Fibroblast of skin of right biceps (primary cell): ENCODE data around the gene CDH15.
"Not testable (repeated sequence)": the region's sequence is repeated elsewhere in the genome, so short reads cannot be mapped to it uniquely, and the experiment has no call there.

Experiments used
- DNase-seq: peaks from one replicate; pipeline ENCODE4 v3.0.0-alpha.2; 2013

CDH15 gene

DNA sequence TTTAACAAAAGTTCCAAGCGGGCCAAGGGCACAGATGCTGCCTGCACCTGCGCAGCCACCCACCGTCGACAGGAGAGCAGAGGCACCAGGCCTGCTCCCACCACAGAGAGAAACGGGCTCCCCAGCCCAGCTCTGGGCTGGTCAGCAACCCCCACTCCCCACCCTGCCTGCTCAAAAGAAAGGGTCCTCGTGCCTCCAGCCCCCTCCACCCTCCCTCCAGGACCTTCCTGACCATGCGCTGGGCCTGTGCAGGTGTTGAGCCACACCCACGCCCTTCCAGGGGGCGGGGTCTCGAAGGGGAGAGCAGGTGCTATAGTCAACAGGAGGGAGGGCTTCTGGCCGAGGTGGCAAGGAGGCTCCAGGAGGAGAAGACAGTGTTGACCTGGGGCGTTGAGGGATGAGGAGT is 71.2 kb downstream of the CDH15 start:
- DNase-seq: no peak

DNA sequence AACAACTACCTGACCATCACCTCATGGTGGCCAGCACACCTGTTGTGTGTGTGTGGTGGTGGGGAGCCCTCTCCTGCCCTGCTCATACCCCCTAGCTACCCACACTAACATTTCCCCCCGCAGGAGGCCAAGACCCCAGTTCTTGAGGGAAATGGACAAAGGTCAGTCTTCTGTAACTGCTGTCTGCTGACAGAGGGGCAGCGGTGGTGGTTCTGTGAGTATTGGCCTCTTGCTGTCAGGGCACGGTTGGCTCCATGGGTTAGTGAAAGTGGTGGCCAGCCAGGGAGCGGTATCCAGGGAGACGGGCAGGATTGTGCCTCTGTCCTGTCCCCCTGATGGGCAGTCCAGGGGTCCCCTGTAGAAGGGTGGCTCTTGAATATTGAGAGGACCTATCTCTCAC is 72.1 kb downstream of the CDH15 start:
- DNase-seq: no peak

DNA sequence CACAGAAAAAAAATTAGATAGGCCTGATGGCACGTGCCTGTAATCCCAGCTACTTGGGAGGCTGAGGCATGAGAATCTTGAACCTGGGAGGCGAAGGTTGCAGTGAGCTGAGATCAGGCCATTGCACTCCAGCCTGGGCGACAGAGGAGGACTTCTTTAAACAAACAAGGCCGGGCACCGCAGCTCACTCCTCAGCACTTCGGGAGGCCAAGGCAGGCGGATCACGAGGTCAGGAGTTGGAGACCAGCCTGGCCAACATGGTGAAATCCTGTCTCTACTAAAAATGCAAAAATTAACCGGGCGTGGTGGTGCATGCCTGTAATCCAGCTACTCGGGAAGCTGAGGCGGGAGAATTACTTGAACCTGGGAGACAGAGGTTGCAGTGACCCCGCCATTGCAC is 72.7 kb downstream of the CDH15 start:
- not testable (repeated sequence) for DNase-seq

DNA sequence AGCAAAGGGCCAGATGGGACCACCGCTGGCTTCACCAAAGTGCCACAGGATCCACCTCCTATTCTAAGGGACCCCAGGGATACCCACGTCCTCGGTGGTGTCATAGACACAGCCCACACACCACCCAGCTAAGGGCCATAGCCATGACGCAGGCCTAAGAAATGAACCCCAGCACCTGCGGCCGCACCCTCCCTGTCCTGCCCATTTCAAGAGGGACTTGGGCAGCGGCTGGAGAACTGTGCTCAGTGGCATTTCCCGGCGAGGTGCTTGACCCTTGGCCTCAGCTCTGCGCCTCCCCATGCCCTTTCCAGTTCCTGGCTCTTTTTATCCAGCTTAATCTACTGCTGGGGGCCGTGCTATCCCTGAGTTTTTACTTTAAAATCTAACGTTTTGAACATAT is 73.2 kb downstream of the CDH15 start:
- no peak for DNase-seq
